ENCODE results near the gene TLR8.

TLR8 gene

DNA sequence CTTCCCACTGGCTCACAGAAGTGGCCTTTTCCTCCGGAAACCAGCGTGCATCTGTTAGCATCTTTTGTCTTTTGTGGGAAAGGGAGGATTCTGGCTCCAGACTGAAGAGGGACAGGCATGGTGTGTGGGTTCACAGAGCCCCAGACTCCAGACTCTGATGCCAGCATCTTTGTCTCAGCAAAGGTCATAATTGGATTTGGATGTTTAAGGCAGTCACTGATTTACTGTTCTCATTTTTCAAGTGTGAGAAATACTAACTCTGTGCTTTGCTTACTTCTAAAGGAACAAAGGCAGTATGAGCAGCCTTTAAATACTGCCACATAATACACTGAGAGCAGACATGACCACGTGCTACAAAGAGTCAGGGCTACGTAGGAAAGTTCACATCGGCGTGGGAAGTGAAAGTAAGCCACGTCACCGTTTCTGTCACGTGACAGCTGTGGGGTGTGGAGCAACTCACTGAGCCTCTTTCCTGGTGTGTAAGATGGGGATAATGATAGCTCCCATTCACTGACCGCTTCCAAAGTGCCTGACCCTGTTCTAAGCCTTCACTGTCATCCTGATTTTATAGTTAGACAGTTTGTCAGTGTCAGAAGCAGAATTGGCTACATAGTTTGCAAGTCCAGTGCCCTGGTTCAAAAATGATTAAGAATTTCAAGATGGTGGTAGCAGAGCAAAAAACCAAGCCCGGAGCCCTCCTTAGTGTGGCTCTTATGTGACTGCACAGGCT lies 43.7 kb downstream of the TLR8 start:
- Histone ChIP-seq H3K27me3 (ENCODE audit: control insufficient read depth, insufficient read depth, low read length) (no peaks in the 10 kb centered on the region), H3K4me1 (ENCODE audit: control insufficient read depth, insufficient read depth, low read length) (no peaks in the 10 kb centered on the region), H3K4me3 (ENCODE audit: low read length) (peak overlapping the region; percentile 9), H3K27ac (ENCODE audit: low read depth, low read length) (peak overlapping the region; percentile 47), H3K36me3 (ENCODE audit: control insufficient read depth, insufficient read depth, low read length) (no peaks in the 10 kb centered on the region), H3K9ac (ENCODE audit: low read length) (no peak overlapping the region)

DNA sequence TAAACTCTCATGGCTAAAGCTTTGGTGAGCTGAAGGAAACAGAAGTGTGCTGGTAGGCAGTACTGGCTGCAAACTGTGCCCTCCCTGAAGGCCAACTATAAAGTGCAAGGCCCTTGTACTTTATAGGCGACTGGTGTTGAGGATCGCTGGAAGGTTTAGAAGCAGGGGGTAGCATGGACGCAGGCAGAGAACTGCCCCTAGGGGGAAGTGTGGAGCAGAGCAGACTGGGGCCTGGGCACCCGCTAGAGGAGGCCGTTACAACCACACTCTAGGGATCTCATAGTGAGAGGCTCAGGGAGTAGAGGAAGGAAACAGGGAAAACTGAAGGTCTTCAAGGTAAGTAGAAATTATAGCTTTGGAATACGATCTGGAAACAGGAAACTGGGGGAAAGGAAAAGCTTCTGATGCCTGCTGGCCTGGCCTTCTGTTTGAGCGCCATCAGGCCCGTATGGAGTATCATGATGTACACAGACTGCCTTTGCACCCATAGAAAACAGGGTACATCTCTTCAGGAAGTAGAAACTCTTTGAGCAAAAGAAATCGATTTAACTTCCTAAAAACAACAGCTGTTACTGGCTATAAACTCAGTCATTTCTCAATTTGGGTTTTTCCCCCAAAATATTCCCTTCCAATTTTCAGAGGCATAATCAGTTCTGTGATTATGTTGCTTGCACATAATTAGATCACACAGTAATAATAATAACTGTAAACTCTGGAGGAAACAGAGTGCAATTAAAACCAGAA lies 44.6 kb downstream of the TLR8 start:
- Histone ChIP-seq H3K4me1 (ENCODE audit: control insufficient read depth, insufficient read depth, low read length) (no peaks in the 10 kb centered on the region), H3K27me3 (ENCODE audit: control insufficient read depth, insufficient read depth, low read length) (no peaks in the 10 kb centered on the region), H3K9ac (ENCODE audit: low read length) (no peak overlapping the region), H3K4me3 (ENCODE audit: low read length) (no peak overlapping the region), H3K27ac (ENCODE audit: low read depth, low read length) (no peak overlapping the region), H3K36me3 (ENCODE audit: control insufficient read depth, insufficient read depth, low read length) (no peaks in the 10 kb centered on the region)

GRCh38 chrX:12951595-12951975 lies 45.2 kb downstream of the TLR8 start:
- Histone ChIP-seq H3K4me1 (ENCODE audit: control insufficient read depth, insufficient read depth, low read length) (no peaks in the 10 kb centered on the region), H3K36me3 (ENCODE audit: control insufficient read depth, insufficient read depth, low read length) (no peaks in the 10 kb centered on the region), H3K27ac (ENCODE audit: low read depth, low read length) (no peak overlapping the region), H3K9ac (ENCODE audit: low read length) (no peak overlapping the region), H3K27me3 (ENCODE audit: control insufficient read depth, insufficient read depth, low read length) (no peaks in the 10 kb centered on the region), H3K4me3 (ENCODE audit: low read length) (no peak overlapping the region)

- H3K27me3 ChIP-seq (ENCODE audit: control insufficient read depth, insufficient read depth, low read length): no peaks in the 10 kb centered on the region
- H3K4me3 ChIP-seq (ENCODE audit: low read length): no peak overlapping the region
- no peaks in the 10 kb centered on the region for H3K4me1 ChIP-seq (ENCODE audit: control insufficient read depth, insufficient read depth, low read length)
- no peak overlapping the region for H3K9ac ChIP-seq (ENCODE audit: low read length)
- H3K27ac ChIP-seq (ENCODE audit: low read depth, low read length): no peak overlapping the region
- no peaks in the 10 kb centered on the region for H3K36me3 ChIP-seq (ENCODE audit: control insufficient read depth, insufficient read depth, low read length)
Measured at GRCh38 chrX:12953420-12953819, 47.0 kb downstream of the TLR8 start.

DNA sequence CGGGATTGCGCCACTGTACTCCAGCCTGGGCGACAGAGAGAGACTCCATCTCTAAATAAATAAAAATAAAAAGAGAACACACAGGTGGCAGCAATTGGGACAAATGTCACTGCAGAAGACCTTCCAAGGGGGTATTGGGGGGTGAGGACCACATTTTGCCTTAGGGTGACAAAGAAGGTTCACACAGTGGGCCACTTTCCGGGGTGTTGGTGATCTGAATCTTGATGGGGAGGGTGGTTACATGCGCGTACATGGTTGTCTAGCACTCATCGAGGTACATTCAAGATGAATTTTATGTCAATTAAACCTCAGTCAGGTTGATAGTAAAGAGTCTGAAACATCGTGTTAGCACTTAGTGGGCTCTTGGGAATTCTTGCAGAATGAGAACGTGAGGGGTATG lies 48.0 kb downstream of the TLR8 start:
- Histone ChIP-seq H3K9ac (ENCODE audit: low read length) (no peak overlapping the region), H3K4me1 (ENCODE audit: control insufficient read depth, insufficient read depth, low read length) (no peaks in the 10 kb centered on the region), H3K27ac (ENCODE audit: low read depth, low read length) (no peak overlapping the region), H3K36me3 (ENCODE audit: control insufficient read depth, insufficient read depth, low read length) (no peaks in the 10 kb centered on the region), H3K4me3 (ENCODE audit: low read length) (no peak overlapping the region), H3K27me3 (ENCODE audit: control insufficient read depth, insufficient read depth, low read length) (no peaks in the 10 kb centered on the region)

- H3K9ac ChIP-seq (ENCODE audit: low read length): no peak overlapping the region
- H3K36me3 ChIP-seq (ENCODE audit: control insufficient read depth, insufficient read depth, low read length): no peaks in the 10 kb centered on the region
- no peaks in the 10 kb centered on the region for H3K27me3 ChIP-seq (ENCODE audit: control insufficient read depth, insufficient read depth, low read length)
- H3K4me3 ChIP-seq (ENCODE audit: low read length): no peak overlapping the region
- no peak overlapping the region for H3K27ac ChIP-seq (ENCODE audit: low read depth, low read length)
- no peaks in the 10 kb centered on the region for H3K4me1 ChIP-seq (ENCODE audit: control insufficient read depth, insufficient read depth, low read length)
Measured at GRCh38 chrX:12954981-12955380, 48.6 kb downstream of the TLR8 start.

- Histone ChIP-seq H3K4me3 (ENCODE audit: low read length) (peak overlapping the region; percentile 38), H3K4me1 (ENCODE audit: control insufficient read depth, insufficient read depth, low read length) (no peaks in the 10 kb centered on the region), H3K9ac (ENCODE audit: low read length) (peak overlapping the region; percentile 27), H3K27ac (ENCODE audit: low read depth, low read length) (peak overlapping the region; percentile 38), H3K27me3 (ENCODE audit: control insufficient read depth, insufficient read depth, low read length) (no peaks in the 10 kb centered on the region), H3K36me3 (ENCODE audit: control insufficient read depth, insufficient read depth, low read length) (no peaks in the 10 kb centered on the region)
Measured at GRCh38 chrX:12955882-12956703, 49.7 kb downstream of the TLR8 start.

GRCh38 chrX:12956704-12957534 lies 50.5 kb downstream of the TLR8 start:
- no peak overlapping the region for H3K4me3 ChIP-seq (ENCODE audit: low read length)
- no peaks in the 10 kb centered on the region for H3K36me3 ChIP-seq (ENCODE audit: control insufficient read depth, insufficient read depth, low read length)
- no peaks in the 10 kb centered on the region for H3K27me3 ChIP-seq (ENCODE audit: control insufficient read depth, insufficient read depth, low read length)
- H3K4me1 ChIP-seq (ENCODE audit: control insufficient read depth, insufficient read depth, low read length): no peaks in the 10 kb centered on the region
- H3K9ac ChIP-seq (ENCODE audit: low read length): no peak overlapping the region
- H3K27ac ChIP-seq (ENCODE audit: low read depth, low read length): no peak overlapping the region

DNA sequence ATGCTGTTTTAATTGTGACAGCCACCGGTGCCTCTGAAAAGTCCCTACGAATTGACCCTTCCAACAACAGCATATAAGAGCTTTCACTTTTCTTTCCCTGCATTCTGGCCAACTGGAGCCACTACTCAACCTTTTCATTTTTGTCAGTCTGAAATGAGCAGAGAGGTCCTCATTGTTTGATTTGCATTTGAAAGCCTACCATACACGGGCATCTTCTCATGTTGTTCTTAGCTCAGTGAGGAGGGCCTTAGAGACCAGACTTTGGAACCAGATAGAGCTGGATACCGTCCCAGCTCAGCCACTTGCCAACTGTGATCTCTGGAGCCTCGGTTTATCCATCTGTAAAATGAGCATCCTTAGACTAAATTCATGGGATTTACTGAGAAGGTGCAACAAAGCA lies 51.6 kb downstream of the TLR8 start:
- Histone ChIP-seq H3K27me3 (ENCODE audit: control insufficient read depth, insufficient read depth, low read length) (no peaks in the 10 kb centered on the region), H3K36me3 (ENCODE audit: control insufficient read depth, insufficient read depth, low read length) (no peaks in the 10 kb centered on the region), H3K9ac (ENCODE audit: low read length) (no peak overlapping the region), H3K27ac (ENCODE audit: low read depth, low read length) (no peak overlapping the region), H3K4me3 (ENCODE audit: low read length) (no peak overlapping the region), H3K4me1 (ENCODE audit: control insufficient read depth, insufficient read depth, low read length) (no peaks in the 10 kb centered on the region)

GRCh38 chrX:12958461-12958860 lies 52.0 kb downstream of the TLR8 start:
- H3K4me1 ChIP-seq (ENCODE audit: control insufficient read depth, insufficient read depth, low read length): no peaks in the 10 kb centered on the region
- H3K9ac ChIP-seq (ENCODE audit: low read length): no peak overlapping the region
- H3K27ac ChIP-seq (ENCODE audit: low read depth, low read length): no peak overlapping the region
- no peaks in the 10 kb centered on the region for H3K27me3 ChIP-seq (ENCODE audit: control insufficient read depth, insufficient read depth, low read length)
- no peaks in the 10 kb centered on the region for H3K36me3 ChIP-seq (ENCODE audit: control insufficient read depth, insufficient read depth, low read length)
- H3K4me3 ChIP-seq (ENCODE audit: low read length): no peak overlapping the region

- Histone ChIP-seq H3K27me3 (ENCODE audit: control insufficient read depth, insufficient read depth, low read length) (no peaks in the 10 kb centered on the region), H3K4me1 (ENCODE audit: control insufficient read depth, insufficient read depth, low read length) (no peaks in the 10 kb centered on the region), H3K4me3 (ENCODE audit: low read length) (no peak overlapping the region), H3K36me3 (ENCODE audit: control insufficient read depth, insufficient read depth, low read length) (no peaks in the 10 kb centered on the region), H3K27ac (ENCODE audit: low read depth, low read length) (no peak overlapping the region), H3K9ac (ENCODE audit: low read length) (no peak overlapping the region)
Measured at GRCh38 chrX:12961196-12961718, 54.8 kb downstream of the TLR8 start.

All from rectal smooth muscle tissue (tissue), 1 donor.